Parathyroid adenoma (tissue), 2 donors: ENCODE measurements around the gene LRRC72.

Source experiments
- H2AFZ ChIP-seq: fragments of 300-600 bp; sonication (generic); one replicate; pipeline ENCODE4 v1.7.0; 2017; ENCODE audit warnings: antibody characterized with exemption, mild to moderate bottlenecking
- H3K27ac ChIP-seq: fragments of 300-600 bp; sonication (generic); one replicate; pipeline ENCODE4 v1.7.0; 2017
- H3K27me3 ChIP-seq: fragments of 300-600 bp; sonication (generic); one replicate; pipeline ENCODE4 v1.7.0; 2017; ENCODE audit warnings: low read length; ENCODE audit not compliant: control insufficient read depth, insufficient read depth
- H3K36me3 ChIP-seq: fragments of 300-600 bp; sonication (generic); one replicate; pipeline ENCODE4 v1.7.0; 2017; ENCODE audit warnings: low read length; ENCODE audit not compliant: control insufficient read depth, insufficient read depth
- H3K4me1 ChIP-seq: fragments of 300-600 bp; sonication (generic); one replicate; pipeline ENCODE4 v1.7.0; 2017; ENCODE audit warnings: control low read depth
- H3K4me2 ChIP-seq: fragments of 300-600 bp; sonication (generic); one replicate; pipeline ENCODE4 v1.7.0; 2017; ENCODE audit warnings: low read length
- H3K4me3 ChIP-seq: fragments of 300-600 bp; sonication (generic); one replicate; pipeline ENCODE4 v1.7.0; 2017; ENCODE audit warnings: low read depth, low read length
- H3K79me2 ChIP-seq: fragments of 300-600 bp; sonication (generic); one replicate; pipeline ENCODE4 v1.7.0; 2017; ENCODE audit warnings: control low read depth
- H3K9ac ChIP-seq: fragments of 300-600 bp; sonication (generic); one replicate; pipeline ENCODE4 v1.7.0; 2017; ENCODE audit warnings: mild to moderate bottlenecking
- H3K9me3 ChIP-seq: fragments of 300-600 bp; sonication (generic); one replicate; pipeline ENCODE4 v1.7.0; 2017; ENCODE audit warnings: low read length; ENCODE audit not compliant: control insufficient read depth
- TF ChIP-seq, protein P1 (sequence below): fragments of 300-600 bp; sonication (generic); IDR thresholded peaks from one replicate; pipeline ENCODE4 v1.7.0; 2017; ENCODE audit warnings: antibody characterized with exemption, mild to moderate bottlenecking
- donor health status: primary hyperparathyroidism.

Gene LRRC72

GRCh38 chr7:16571941-16572340 is 45.3 kb downstream of the LRRC72 start:
- Histone ChIP-seq H3K4me1 (no peaks in the 10 kb centered on the region), H3K36me3 (no peaks in the 10 kb centered on the region), H3K9ac (no peak overlapping the region), H3K27ac (no peak overlapping the region), H3K79me2 (no peaks in the 10 kb centered on the region), H3K4me3 (no peak overlapping the region), H2AFZ (no peak overlapping the region), H3K9me3 (no peaks in the 10 kb centered on the region), H3K4me2 (no peak overlapping the region), H3K27me3 (no peaks in the 10 kb centered on the region)
- TF ChIP-seq, protein P1, sequence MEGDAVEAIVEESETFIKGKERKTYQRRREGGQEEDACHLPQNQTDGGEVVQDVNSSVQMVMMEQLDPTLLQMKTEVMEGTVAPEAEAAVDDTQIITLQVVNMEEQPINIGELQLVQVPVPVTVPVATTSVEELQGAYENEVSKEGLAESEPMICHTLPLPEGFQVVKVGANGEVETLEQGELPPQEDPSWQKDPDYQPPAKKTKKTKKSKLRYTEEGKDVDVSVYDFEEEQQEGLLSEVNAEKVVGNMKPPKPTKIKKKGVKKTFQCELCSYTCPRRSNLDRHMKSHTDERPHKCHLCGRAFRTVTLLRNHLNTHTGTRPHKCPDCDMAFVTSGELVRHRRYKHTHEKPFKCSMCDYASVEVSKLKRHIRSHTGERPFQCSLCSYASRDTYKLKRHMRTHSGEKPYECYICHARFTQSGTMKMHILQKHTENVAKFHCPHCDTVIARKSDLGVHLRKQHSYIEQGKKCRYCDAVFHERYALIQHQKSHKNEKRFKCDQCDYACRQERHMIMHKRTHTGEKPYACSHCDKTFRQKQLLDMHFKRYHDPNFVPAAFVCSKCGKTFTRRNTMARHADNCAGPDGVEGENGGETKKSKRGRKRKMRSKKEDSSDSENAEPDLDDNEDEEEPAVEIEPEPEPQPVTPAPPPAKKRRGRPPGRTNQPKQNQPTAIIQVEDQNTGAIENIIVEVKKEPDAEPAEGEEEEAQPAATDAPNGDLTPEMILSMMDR, result no peak

GRCh38 chr7:16579216-16579615 is 52.6 kb downstream of the LRRC72 start:
- Histone ChIP-seq H3K9me3 (no peaks in the 10 kb centered on the region), H3K9ac (no peak overlapping the region), H3K4me2 (no peak overlapping the region), H3K27ac (no peak overlapping the region), H2AFZ (peak overlapping the region; percentile 6), H3K79me2 (no peaks in the 10 kb centered on the region), H3K4me3 (no peak overlapping the region), H3K4me1 (no peaks in the 10 kb centered on the region), H3K36me3 (no peaks in the 10 kb centered on the region), H3K27me3 (no peaks in the 10 kb centered on the region)
- TF ChIP-seq, protein P1, result no peak

DNA sequence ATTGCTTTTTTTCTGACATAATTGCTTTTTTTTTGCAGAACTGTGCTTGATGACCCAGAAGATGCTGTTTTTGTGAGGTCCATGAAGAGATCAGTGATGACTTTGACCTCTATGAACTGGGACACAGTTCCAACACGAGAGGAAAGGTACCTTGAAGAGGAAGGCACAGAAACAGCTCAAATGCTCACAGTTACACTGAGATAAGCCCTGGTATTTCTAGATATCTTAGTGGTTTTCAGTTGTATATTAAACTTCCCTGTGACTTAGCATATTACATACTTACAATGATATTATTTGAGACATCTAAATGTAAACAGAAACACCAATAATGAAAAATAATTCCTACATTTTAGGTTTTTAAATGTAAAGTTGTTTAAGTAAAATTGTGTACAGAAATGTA is 54.7 kb downstream of the LRRC72 start:
- no peak overlapping the region for H3K9ac ChIP-seq
- no peak overlapping the region for H2AFZ ChIP-seq
- no peaks in the 10 kb centered on the region for H3K36me3 ChIP-seq
- no peaks in the 10 kb centered on the region for H3K9me3 ChIP-seq
- H3K79me2 ChIP-seq, result no peaks in the 10 kb centered on the region
- H3K27ac ChIP-seq, result no peak overlapping the region
- TF ChIP-seq, protein P1, result no peak
- no peak overlapping the region for H3K4me3 ChIP-seq
- H3K4me2 ChIP-seq, result no peak overlapping the region
- H3K27me3 ChIP-seq, result no peaks in the 10 kb centered on the region
- H3K4me1 ChIP-seq, result no peaks in the 10 kb centered on the region

- Histone ChIP-seq H3K4me1 (no peaks in the 10 kb centered on the region), H3K27ac (no peak overlapping the region), H3K9me3 (no peaks in the 10 kb centered on the region), H3K4me3 (no peak overlapping the region), H3K4me2 (no peak overlapping the region), H3K36me3 (no peaks in the 10 kb centered on the region), H3K27me3 (no peaks in the 10 kb centered on the region), H3K9ac (no peak overlapping the region), H3K79me2 (no peaks in the 10 kb centered on the region), H2AFZ (no peak overlapping the region)
- TF ChIP-seq, protein P1, result no peak
Observed at GRCh38 chr7:16583834-16584233, 57.2 kb downstream of the LRRC72 start.

DNA sequence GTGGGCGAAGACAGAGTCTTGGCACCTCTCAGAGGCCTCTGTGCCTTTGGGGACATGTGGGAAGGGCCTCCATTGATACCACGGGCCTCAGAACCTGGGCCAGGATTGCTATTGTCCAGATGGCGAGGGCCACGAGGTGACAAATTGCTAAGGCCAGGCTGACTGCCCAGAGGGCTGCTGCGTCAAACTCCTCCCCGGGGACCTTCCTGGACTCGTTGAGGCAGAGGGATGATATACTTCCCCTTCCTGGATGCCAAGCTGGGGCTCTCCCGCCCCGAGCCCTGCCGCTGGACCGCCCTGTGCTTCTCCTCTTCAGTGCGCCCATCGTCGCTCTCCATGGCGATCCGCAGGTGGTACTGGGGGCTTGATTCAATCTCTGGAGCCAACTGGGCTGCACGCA is 58.9 kb downstream of the LRRC72 start:
- Histone ChIP-seq H3K4me2 (no peak overlapping the region), H3K4me3 (no peak overlapping the region), H3K79me2 (no peaks in the 10 kb centered on the region), H3K9ac (no peak overlapping the region), H3K4me1 (peaks cover 6% of the 10 kb centered on the region), H3K9me3 (no peaks in the 10 kb centered on the region), H3K27ac (no peak overlapping the region), H2AFZ (no peak overlapping the region), H3K36me3 (no peaks in the 10 kb centered on the region), H3K27me3 (no peaks in the 10 kb centered on the region)
- TF ChIP-seq, protein P1, result no peak
